ENCODE results near the gene C1orf159. TPM values are rescaled to one million over a fixed set of nuclear protein-coding genes. Genes with fewer than 3 reads are reported as not detected.
A peak's percentile ranks its signal among the peaks of the same experiment; 100 is the strongest.

The C1orf159 gene
- total RNA-seq, 6 experiments from 2014 or later = 4.0 to 7.7 (median 6.4) TPM

DNA sequence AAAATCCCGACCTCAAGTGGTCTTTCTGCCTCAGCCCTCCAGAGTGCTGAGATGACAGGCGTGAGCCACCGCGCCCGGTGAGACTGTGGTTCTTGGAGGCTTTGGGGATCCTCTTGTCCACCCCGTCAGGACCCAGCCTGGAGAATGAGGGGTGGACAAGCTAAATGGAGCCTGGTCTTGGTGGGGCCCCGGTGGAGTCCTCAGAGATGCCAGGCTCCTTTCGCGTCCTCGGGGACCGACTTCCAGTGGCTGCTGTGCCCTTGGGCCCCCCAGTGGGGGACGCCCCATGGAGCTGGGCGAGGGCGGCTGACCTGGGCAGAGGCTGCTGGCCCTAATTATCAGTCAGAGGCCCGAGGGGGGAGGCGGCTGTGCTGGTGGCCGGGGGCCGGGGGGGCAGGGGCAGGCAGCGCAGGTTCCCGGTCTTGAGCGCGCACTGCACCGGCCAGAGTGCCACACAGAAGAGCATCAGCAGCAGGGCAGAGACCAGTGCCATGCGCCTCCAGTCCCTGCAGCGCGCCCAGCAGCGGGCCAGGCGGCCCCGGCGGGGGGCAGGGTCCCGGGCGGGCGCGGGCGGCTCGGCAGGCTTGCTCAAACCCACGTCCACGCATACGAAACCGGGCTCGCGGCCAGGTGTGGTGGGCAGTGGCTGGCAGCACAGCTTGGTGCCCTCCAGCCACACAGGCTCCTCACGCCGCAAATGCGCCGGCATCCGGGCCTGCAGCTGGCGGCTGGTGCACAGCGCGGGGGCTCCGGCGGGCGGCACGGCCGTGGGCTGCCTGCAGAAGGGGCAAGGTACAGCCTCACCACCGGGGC lies 44.2 kb downstream of the C1orf159 start:
- H3K9me3 ChIP-seq = no peaks in the 10 kb centered on the region
- no peaks in the 10 kb centered on the region for H3K27me3 ChIP-seq
- H3K4me1 ChIP-seq = peaks cover 0 to 6% (median 3%) of the 10 kb centered on the region in 4 donors
- no peak for TF ChIP-seq POLR2A (IDR thresholded peaks at IDR 0.05)
- TF ChIP-seq, protein P1, sequence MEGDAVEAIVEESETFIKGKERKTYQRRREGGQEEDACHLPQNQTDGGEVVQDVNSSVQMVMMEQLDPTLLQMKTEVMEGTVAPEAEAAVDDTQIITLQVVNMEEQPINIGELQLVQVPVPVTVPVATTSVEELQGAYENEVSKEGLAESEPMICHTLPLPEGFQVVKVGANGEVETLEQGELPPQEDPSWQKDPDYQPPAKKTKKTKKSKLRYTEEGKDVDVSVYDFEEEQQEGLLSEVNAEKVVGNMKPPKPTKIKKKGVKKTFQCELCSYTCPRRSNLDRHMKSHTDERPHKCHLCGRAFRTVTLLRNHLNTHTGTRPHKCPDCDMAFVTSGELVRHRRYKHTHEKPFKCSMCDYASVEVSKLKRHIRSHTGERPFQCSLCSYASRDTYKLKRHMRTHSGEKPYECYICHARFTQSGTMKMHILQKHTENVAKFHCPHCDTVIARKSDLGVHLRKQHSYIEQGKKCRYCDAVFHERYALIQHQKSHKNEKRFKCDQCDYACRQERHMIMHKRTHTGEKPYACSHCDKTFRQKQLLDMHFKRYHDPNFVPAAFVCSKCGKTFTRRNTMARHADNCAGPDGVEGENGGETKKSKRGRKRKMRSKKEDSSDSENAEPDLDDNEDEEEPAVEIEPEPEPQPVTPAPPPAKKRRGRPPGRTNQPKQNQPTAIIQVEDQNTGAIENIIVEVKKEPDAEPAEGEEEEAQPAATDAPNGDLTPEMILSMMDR (IDR thresholded peaks at IDR 0.05) = no peak
- ATAC-seq = no peak
- 81% methylated on average over 3 of the region's 56 CpGs for WGBS (ENCODE audit: insufficient coverage, low coverage, low lambda C conversion rate, missing lambda C conversion rate)
- no peak overlapping the region for H3K4me3 ChIP-seq
- DNase-seq = no peak
- no peak overlapping the region for H3K27ac ChIP-seq
- intact Hi-C loops (cut with DNase I) = no loop called here
- H3K36me3 ChIP-seq = no peaks in the 10 kb centered on the region

DNA sequence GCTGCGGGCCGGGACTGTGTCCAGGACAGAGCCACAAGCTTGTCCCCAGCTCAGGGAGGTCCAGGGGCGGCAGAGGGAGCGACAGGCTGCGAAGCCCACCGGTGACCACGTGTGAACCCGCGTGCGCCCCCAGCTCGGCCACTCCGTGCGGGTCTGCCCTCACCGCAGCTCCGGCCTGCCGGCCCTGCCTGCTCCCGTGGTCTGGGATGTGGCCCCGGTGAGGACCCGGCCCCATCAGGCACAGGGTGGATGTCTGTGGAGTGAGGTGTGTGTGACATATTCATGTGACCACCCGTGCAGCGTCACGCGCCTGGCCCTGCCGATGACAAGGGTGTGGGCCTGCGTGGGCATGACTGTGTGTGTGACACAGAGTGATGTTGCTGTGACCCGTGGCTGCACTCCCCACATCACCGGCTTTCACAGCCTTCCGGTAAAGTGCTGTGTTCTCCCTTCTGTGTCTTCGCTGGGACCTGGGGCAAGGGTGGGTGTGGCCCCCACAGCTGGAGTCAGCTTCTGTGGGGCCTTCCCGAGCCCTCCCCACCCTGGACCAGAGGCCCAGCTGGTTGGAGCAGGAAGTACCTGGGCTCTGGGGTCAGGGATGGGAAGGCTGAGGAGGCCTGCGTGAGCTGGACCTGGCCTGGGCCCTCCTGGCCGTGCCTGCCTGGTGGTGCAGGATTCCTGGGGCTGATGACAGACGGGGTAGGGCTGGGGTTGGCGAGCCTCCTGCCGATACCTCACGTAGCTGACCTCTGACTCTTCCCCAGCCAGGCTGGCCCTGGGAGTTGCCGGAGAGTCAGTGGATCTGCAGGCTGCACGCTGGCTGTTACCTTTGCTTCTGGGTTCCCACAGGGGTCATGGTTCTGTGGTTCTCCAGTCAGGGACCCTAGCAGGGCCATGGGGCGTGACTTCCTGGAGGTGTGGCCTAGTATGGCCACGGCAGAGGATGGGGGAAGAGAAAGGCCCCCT lies 45.9 kb downstream of the C1orf159 start:
- H3K4me1 ChIP-seq = peaks cover 0 to 6% (median 3%) of the 10 kb centered on the region in 4 donors
- no peak overlapping the region for H3K27ac ChIP-seq
- H3K4me3 ChIP-seq = no peak overlapping the region
- H3K27me3 ChIP-seq = no peaks in the 10 kb centered on the region
- H3K9me3 ChIP-seq = no peaks in the 10 kb centered on the region
- ATAC-seq (no peak), DNase-seq (no peak)
- intact Hi-C loops (cut with DNase I) = loop anchor here in 1 of 2 donors (10.0 kb wide), 1 partner anchor 85 kb away; the partner anchor contains the start of gene PERM1
- 20% methylated on average over 3 of the region's 40 CpGs for WGBS (ENCODE audit: insufficient coverage, low coverage, low lambda C conversion rate, missing lambda C conversion rate)
- TF ChIP-seq, protein P1 (IDR thresholded peaks at IDR 0.05) = no peak
- no peak for TF ChIP-seq POLR2A (IDR thresholded peaks at IDR 0.05)
- no peaks in the 10 kb centered on the region for H3K36me3 ChIP-seq

DNA sequence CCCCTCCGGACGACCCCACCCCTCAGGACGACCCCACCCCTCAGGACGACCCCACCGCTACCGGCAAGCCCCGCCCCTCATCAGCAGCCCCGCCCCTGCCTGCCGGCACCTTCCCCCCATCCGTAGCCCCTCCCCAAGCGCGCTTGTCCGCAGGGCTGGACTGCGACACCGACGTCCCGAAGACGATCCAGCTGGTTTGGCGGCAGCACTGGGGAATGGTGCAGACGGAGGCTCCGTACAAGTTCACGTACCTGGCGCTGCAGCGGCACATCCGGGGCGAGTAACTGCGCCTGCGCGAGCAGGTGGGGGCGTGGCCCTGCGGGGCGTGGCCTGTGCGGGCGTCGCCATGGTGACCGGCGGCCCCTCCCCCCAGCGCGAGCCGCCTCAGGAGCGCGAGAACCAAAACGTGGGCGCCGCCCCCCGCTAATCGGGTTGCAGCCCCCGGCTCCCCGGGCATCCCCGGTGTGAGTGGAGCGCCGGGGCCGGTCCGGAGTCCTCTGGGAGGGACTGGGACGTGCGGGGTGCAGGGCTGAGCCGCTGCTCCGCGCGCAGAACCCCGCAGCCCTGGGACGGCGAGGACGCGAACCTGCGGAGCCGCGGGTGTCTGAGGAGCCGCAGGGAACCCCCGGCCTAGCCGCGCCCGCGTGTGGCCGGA lies 46.7 kb downstream of the C1orf159 start:
- no peaks in the 10 kb centered on the region for H3K27me3 ChIP-seq
- 7% methylated on average over 9 of the region's 75 CpGs for WGBS (ENCODE audit: insufficient coverage, low coverage, low lambda C conversion rate, missing lambda C conversion rate)
- H3K4me1 ChIP-seq = peaks cover 0 to 6% (median 3%) of the 10 kb centered on the region in 4 donors
- DNase-seq = peak; percentile 77 to 82 (median 81)
- H3K36me3 ChIP-seq = no peaks in the 10 kb centered on the region
- no peak overlapping the region for H3K27ac ChIP-seq
- peak overlapping the region; percentile 34 to 48 (median 36) for H3K4me3 ChIP-seq
- ATAC-seq = peak; percentile 55 to 84 (median 77)
- TF ChIP-seq POLR2A (IDR thresholded peaks at IDR 0.05) = no peak
- TF ChIP-seq, protein P1 (IDR thresholded peaks at IDR 0.05) = no peak
- intact Hi-C loops (cut with DNase I) = loop anchor here in 1 of 2 donors (10.0 kb wide), 1 partner anchor 84 kb away; the partner anchor contains the start of gene PERM1
- H3K9me3 ChIP-seq = no peaks in the 10 kb centered on the region

DNA sequence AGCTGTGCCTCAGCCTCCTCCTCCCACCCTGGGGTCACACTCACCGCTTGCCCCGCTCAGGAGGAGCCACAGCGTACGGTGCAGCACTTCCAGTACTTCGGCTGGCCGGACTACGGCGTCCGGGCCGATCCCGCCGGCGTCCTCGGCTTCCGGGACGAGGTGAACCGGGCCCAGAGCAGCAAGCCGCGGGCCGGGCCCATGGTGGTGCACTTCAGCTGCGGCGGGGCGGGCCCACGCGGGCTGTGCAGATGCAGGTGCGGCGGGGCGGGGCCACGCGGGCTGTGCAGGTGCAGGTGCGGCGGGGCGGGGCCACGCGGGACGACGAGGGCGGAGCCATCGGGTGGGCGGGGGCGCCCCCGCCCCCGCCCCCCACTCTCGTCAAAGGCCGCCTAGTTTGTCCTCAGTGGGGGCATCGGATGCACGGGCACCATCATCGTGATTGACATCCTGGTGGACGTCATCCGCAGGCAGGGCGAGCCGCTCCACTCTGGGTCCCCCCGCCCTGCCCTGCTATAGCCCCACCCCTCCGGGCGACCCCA lies 47.3 kb downstream of the C1orf159 start:
- TF ChIP-seq, protein P1 (IDR thresholded peaks at IDR 0.05) = no peak
- no peak for TF ChIP-seq POLR2A (IDR thresholded peaks at IDR 0.05)
- Histone ChIP-seq H3K36me3 (no peaks in the 10 kb centered on the region), H3K4me1 (peaks cover 0 to 6% (median 3%) of the 10 kb centered on the region in 4 donors), H3K4me3 (peak overlapping the region; percentile 34 to 48 (median 36)), H3K27ac (no peak overlapping the region), H3K9me3 (no peaks in the 10 kb centered on the region), H3K27me3 (no peaks in the 10 kb centered on the region)
- DNase-seq (no peak), ATAC-seq (peak in 1 of 4 donors; percentile 8)
- WGBS (ENCODE audit: insufficient coverage, low coverage, low lambda C conversion rate, missing lambda C conversion rate) = 2% methylated on average over 26 of the region's 55 CpGs
- intact Hi-C loops (cut with DNase I) = loop anchor here in 1 of 2 donors (10.0 kb wide), 1 partner anchor 84 kb away; the partner anchor contains the start of gene PERM1

Data from right lobe of liver (tissue), 6 donors.